ENCODE measurements around the gene OR6B1. TPM values are rescaled to one million over a fixed set of nuclear protein-coding genes. Genes with fewer than 3 reads are reported as not detected.

The OR6B1 gene
- total RNA-seq, 2 donors from 2014 or later = not detected

- no peak for DNase-seq
- intact Hi-C loops (cut with DNase I) = no loop called here
These were observed 16.2 kb upstream of the OR6B1 start for GRCh38 chr7:143983960-143984359.

DNA sequence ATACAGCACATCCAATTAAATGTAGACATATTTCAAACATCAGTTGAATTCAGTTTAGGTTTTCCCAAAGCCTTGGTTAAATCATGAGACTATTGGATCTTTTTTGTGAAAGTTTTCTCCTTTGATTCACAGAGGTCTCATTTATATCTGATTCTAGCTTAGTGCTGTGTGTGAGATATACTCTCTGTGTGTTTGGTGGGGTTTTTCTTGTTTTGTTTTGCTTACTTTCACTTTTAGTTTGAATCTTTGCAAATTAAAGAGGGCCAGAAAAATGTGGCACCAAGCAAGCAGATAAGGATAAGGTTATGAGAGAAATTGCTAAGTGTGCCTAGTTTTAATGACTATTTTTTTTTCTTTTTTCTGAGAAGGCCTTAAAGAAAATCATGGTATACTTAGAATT, 12.6 kb upstream of the OR6B1 start:
- no peaks in the 10 kb centered on the region for H3K36me3 ChIP-seq
- no peaks in the 10 kb centered on the region for H3K27me3 ChIP-seq
- intact Hi-C loops (cut with DNase I) = no loop called here
- TF ChIP-seq, protein P1, sequence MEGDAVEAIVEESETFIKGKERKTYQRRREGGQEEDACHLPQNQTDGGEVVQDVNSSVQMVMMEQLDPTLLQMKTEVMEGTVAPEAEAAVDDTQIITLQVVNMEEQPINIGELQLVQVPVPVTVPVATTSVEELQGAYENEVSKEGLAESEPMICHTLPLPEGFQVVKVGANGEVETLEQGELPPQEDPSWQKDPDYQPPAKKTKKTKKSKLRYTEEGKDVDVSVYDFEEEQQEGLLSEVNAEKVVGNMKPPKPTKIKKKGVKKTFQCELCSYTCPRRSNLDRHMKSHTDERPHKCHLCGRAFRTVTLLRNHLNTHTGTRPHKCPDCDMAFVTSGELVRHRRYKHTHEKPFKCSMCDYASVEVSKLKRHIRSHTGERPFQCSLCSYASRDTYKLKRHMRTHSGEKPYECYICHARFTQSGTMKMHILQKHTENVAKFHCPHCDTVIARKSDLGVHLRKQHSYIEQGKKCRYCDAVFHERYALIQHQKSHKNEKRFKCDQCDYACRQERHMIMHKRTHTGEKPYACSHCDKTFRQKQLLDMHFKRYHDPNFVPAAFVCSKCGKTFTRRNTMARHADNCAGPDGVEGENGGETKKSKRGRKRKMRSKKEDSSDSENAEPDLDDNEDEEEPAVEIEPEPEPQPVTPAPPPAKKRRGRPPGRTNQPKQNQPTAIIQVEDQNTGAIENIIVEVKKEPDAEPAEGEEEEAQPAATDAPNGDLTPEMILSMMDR (IDR thresholded peaks at IDR 0.05) = no peak
- no peaks in the 10 kb centered on the region for H3K4me1 ChIP-seq
- no peak overlapping the region for H3K4me3 ChIP-seq
- no peak overlapping the region for H3K9ac ChIP-seq (ENCODE audit: low read depth in 2 of 2, low read length in 2 of 2)
- H3K9me3 ChIP-seq = no peaks in the 10 kb centered on the region
- no peak for DNase-seq
- H3K27ac ChIP-seq = no peak overlapping the region

More at GRCh38 chr7:143983960-143984359, 16.2 kb upstream of the OR6B1 start:
- H3K4me1 ChIP-seq = no peaks in the 10 kb centered on the region
- TF ChIP-seq, protein P1 (IDR thresholded peaks at IDR 0.05) = no peak
- H3K36me3 ChIP-seq = no peaks in the 10 kb centered on the region
- no peak overlapping the region for H3K9ac ChIP-seq (ENCODE audit: low read depth in 2 of 2, low read length in 2 of 2)
- H3K27me3 ChIP-seq = no peaks in the 10 kb centered on the region
- H3K4me3 ChIP-seq = no peak overlapping the region
- H3K27ac ChIP-seq = no peak overlapping the region
- no peaks in the 10 kb centered on the region for H3K9me3 ChIP-seq

DNA sequence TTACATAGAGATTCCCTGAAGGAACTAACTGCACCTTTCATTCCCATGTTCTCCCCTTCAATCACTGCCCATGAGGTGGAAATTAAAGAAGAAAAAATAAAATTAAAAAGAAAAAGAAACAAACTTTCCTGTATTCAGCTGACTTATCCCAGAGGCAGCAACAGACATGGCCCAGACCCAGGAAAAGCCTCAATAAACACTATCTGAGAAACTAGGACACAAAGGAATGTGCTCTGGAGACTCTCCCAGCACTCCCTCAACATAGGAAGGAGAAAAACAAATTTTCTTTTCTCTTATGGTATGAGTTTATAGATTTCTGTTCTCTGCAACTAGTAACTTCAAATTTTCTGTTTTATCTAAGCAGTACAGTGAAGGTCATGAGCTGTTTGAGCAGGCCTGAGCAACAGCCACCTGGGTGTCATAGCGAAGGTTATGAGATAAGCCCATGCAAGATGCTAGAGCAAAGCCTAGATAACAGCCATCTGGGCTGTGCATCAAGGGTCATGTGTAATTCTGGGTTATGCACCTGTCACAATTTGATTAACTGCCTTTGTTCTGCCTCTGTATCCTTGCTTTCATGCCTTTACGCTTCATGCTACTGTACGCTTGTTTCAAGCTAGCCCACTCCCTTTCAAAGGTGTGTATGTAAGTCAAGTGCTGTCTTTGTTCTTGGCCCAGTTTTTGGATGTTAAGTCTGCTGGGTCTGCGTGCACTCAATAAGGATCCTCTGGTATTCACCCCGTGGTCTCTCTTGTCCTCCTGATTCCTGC, 11.0 kb upstream of the OR6B1 start:
- DNase-seq = no peak

GRCh38 chr7:143992670-143993069, 7.5 kb upstream of the OR6B1 start:
- no peaks in the 10 kb centered on the region for H3K27me3 ChIP-seq
- no peaks in the 10 kb centered on the region for H3K4me1 ChIP-seq

More for the DNA sequence above, 11.0 kb upstream of the OR6B1 start:
- no peak overlapping the region for H3K4me3 ChIP-seq
- H3K36me3 ChIP-seq = no peaks in the 10 kb centered on the region
- no peaks in the 10 kb centered on the region for H3K4me1 ChIP-seq
- no peak overlapping the region for H3K9ac ChIP-seq (ENCODE audit: low read depth in 2 of 2, low read length in 2 of 2)
- TF ChIP-seq, protein P1 (IDR thresholded peaks at IDR 0.05) = no peak
- no peaks in the 10 kb centered on the region for H3K27me3 ChIP-seq
- H3K9me3 ChIP-seq = no peaks in the 10 kb centered on the region
- H3K27ac ChIP-seq = no peak overlapping the region
- intact Hi-C loops (cut with DNase I) = no loop called here

DNA sequence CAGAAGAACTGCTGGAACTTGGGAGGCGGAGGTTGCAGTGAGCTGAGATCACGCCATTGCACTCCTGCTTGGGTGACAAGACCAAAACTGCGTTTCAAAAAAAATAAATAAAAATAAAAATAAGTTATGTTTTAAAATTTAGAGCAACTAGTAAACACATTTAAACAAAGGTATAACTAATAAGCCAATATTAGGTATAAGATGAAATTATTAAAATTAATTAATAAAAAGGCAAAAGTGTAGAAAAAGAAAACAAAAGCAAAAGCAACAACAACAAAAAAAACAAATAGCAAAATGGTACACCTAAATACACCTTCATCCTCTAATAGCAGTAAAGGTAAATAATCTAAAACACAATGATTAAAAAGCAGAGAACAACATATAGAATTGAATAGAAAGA, 6.2 kb upstream of the OR6B1 start:
- TF ChIP-seq, protein P1 (IDR thresholded peaks at IDR 0.05) = no peak
- Histone ChIP-seq H3K27me3 (no peaks in the 10 kb centered on the region), H3K9me3 (no peaks in the 10 kb centered on the region), H3K4me3 (no peak overlapping the region), H3K27ac (no peak overlapping the region), H3K36me3 (no peaks in the 10 kb centered on the region), H3K9ac (ENCODE audit: low read depth in 2 of 2, low read length in 2 of 2) (no peak overlapping the region), H3K4me1 (no peaks in the 10 kb centered on the region)
- intact Hi-C loops (cut with DNase I) = no loop called here
- DNase-seq = no peak

More at GRCh38 chr7:143992670-143993069, 7.5 kb upstream of the OR6B1 start:
- DNase-seq = no peak
- intact Hi-C loops (cut with DNase I) = no loop called here
- no peak overlapping the region for H3K4me3 ChIP-seq
- TF ChIP-seq, protein P1 (IDR thresholded peaks at IDR 0.05) = no peak
- no peak overlapping the region for H3K9ac ChIP-seq (ENCODE audit: low read depth in 2 of 2, low read length in 2 of 2)
- H3K36me3 ChIP-seq = no peaks in the 10 kb centered on the region
- H3K27ac ChIP-seq = no peak overlapping the region
- no peaks in the 10 kb centered on the region for H3K9me3 ChIP-seq

Measured in colonic mucosa (tissue), 4 donors.